DND-41 (cell line): Measurements from ENCODE around the gene SLC1A4.

Experiments used
- ATAC-seq: fragments of 200-7000 bp; cut with Tn5 transposase; 3 replicates; pipeline ENCODE4 v1.9.1; 2021; ENCODE audit warnings: low read depth; ENCODE audit not compliant: insufficient read depth
- DNase-seq: peaks from one replicate; pipeline ENCODE4 v3.0.0-alpha.2; 2020
- H2AFZ ChIP-seq: 2 replicates; pipeline ENCODE4 v1.6.0; 2012; ENCODE audit warnings: low read depth, low read length
- H3K27ac ChIP-seq: 2 replicates; pipeline ENCODE4 v1.5.1; 2012; ENCODE audit warnings: low read length, inconsistent platforms
- H3K27me3 ChIP-seq: fragments of 200-600 bp; sonication (generic); 2 replicates; pipeline ENCODE4 v1.6.0; 2012; ENCODE audit warnings: low read length, mild to moderate bottlenecking, inconsistent platforms; ENCODE audit not compliant: insufficient read depth, poor library complexity
- H3K36me3 ChIP-seq: 2 replicates; pipeline ENCODE4 v1.5.1; 2012; ENCODE audit warnings: low read length, inconsistent platforms; ENCODE audit not compliant: insufficient read depth
- H3K4me1 ChIP-seq: 2 replicates; pipeline ENCODE4 v1.5.1; 2012; ENCODE audit warnings: mild to moderate bottlenecking, low read length; ENCODE audit not compliant: insufficient read depth
- H3K4me2 ChIP-seq: 2 replicates; pipeline ENCODE4 v1.6.0; 2012; ENCODE audit warnings: mild to moderate bottlenecking, moderate library complexity, low read length, inconsistent platforms; ENCODE audit not compliant: insufficient read depth
- H3K4me3 ChIP-seq, 2 experiments: fragments of 200-600 bp in 1 of 2; shearing (Covaris generic) in 1 of 2; 2 replicates each; pipeline ENCODE4 v1.5.1; 2012 to 2016; ENCODE audit warnings: inconsistent platforms in 2 of 2, low read length in 2 of 2, mild to moderate bottlenecking in 2 of 2, low read depth in 1 of 2, moderate library complexity in 1 of 2
- H3K79me2 ChIP-seq: 2 replicates; pipeline ENCODE4 v1.6.0; 2012; ENCODE audit warnings: low read length, inconsistent platforms; ENCODE audit not compliant: insufficient read depth
- H3K9ac ChIP-seq: 2 replicates; pipeline ENCODE4 v1.6.0; 2012; ENCODE audit warnings: low read depth, mild to moderate bottlenecking, inconsistent platforms, low read length, moderate library complexity
- H3K9me3 ChIP-seq: 2 replicates; pipeline ENCODE4 v1.5.1; 2012; ENCODE audit warnings: low read length, moderate library complexity, mild to moderate bottlenecking, inconsistent platforms; ENCODE audit not compliant: insufficient read depth, severe bottlenecking
- H4K20me1 ChIP-seq: 2 replicates; pipeline ENCODE4 v1.6.0; 2012; ENCODE audit warnings: low read length; ENCODE audit not compliant: insufficient read depth
- EZH2 ChIP-seq: IDR thresholded peaks from 3 replicates; pipeline ENCODE4 v1.6.1; 2012; ENCODE audit warnings: borderline replicate concordance, low read depth, mild to moderate bottlenecking, moderate library complexity, low read length, inconsistent platforms; ENCODE audit not compliant: severe bottlenecking
- TF ChIP-seq, protein P1 (sequence below): IDR thresholded peaks from 2 replicates; pipeline ENCODE4 v1.5.1; 2012; ENCODE audit warnings: borderline replicate concordance, low read length, moderate library complexity, mild to moderate bottlenecking; ENCODE audit not compliant: poor library complexity, severe bottlenecking; ENCODE audit errors: extremely low read depth

SLC1A4 gene

DNA sequence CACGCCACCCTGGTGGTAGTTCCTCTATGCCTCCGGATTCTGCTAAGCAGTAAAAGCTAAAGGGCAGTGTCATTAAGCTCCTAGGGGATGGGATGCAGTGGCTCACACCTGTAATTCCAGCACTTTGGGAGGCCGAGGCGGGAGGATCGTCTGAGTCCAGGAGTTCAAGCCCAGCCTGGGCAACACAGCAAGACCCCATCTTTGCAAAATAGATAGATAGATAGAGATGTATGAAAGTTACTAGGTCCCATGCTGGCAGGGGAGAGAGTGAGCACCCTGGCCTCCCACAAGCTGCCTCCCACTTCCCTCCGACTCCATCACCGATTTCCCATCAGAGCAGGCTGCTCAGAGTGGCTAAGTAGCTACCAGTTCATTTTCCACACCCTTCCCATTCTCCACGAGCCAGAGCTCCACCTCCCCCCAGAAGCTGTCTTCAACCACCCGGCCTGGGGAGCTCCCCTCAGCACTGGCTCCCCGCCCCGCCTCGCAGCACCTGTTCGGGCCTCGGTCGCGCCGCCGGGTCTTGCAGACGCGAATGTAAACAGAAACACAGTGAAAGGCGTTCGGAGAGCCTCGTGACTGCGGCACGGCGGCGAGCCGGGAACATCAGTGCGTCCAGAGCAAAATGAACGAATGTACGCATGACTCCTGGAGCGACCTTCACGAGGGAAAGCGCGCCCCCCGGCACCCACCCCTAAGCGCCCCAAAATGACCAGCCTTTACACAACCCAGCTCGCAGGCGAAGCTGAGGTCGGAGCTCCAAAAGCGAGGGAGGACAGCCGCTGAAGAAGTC lies 66.4 kb downstream of the SLC1A4 start:
- Histone ChIP-seq H3K9ac (peak overlapping the region; percentile 75), H3K27me3 (no peaks in the 10 kb centered on the region), H4K20me1 (peaks cover 13% of the 10 kb centered on the region; the same call in 1 of the 2 replicates), H3K4me1 (peaks cover 49% of the 10 kb centered on the region), H3K4me3 (peak overlapping the region; percentile 55 to 83), H3K9me3 (no peaks in the 10 kb centered on the region), H3K27ac (peak overlapping the region; percentile 71), H3K79me2 (peaks cover 36% of the 10 kb centered on the region), H3K36me3 (no peaks in the 10 kb centered on the region), H2AFZ (peak overlapping the region; percentile 94), H3K4me2 (peak overlapping the region; percentile 92)
- DNase-seq, result peak; percentile 77
- TF ChIP-seq EZH2, result no peak
- TF ChIP-seq, protein P1, sequence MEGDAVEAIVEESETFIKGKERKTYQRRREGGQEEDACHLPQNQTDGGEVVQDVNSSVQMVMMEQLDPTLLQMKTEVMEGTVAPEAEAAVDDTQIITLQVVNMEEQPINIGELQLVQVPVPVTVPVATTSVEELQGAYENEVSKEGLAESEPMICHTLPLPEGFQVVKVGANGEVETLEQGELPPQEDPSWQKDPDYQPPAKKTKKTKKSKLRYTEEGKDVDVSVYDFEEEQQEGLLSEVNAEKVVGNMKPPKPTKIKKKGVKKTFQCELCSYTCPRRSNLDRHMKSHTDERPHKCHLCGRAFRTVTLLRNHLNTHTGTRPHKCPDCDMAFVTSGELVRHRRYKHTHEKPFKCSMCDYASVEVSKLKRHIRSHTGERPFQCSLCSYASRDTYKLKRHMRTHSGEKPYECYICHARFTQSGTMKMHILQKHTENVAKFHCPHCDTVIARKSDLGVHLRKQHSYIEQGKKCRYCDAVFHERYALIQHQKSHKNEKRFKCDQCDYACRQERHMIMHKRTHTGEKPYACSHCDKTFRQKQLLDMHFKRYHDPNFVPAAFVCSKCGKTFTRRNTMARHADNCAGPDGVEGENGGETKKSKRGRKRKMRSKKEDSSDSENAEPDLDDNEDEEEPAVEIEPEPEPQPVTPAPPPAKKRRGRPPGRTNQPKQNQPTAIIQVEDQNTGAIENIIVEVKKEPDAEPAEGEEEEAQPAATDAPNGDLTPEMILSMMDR, result no peak
- peak; percentile 57 for ATAC-seq

DNA sequence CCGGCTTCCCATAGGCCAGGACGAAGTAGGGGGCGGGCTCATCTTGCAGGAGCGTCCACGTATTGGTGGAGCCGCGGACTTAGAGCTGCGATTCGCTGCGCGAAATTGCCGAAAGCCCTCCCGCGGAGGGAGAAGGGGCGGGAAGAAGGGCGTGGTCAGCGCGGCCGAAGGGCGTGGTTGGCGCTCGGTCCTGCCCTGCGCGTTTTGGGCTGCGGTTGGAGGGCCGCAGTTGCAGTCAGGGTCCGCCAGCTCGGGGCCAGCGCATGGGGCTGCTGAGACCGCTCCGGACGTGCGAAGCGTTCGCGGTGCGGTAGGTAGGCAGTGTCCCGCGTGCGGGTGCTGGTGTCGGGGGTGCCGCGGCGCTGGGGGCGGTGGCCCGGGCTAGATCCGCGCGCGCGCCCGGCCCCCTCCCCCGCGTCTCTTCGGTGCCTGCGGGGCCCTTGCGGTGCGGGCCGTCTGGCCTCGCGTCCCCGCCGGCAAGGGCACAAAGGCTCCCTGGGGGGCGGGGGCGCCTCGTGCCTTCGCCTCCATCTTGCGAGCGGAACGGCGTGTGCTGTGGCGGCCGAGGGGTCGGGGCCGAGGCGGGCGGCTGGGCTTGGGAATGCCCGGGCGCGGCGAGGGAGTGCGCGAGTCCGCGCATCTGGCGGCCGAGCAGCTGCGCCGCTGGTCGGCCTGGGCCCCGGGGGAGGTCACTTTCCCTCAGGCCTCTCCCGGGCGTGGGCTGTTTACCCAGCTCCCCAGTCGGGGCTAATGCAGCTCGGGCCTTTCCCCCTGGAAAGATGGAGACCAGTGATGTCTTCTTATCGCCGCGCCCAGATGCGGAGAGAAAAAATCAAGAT lies 67.2 kb downstream of the SLC1A4 start, which contains the start of gene CEP68:
Gene CEP68 (plus strand): TSS at position 202 of the 839 bp plus-strand sequence. CDS start 13,029 bp downstream, outside the sequence.
- peaks cover 43% of the 10 kb centered on the region for H3K79me2 ChIP-seq
- H3K27ac ChIP-seq, result peak within 1 kb of the TSS; percentile 71
- H3K9ac ChIP-seq, result peak within 1 kb of the TSS; percentile 75
- H3K9me3 ChIP-seq, result no peaks in the 10 kb centered on the region
- H3K4me2 ChIP-seq, result peak within 1 kb of the TSS; percentile 92
- ATAC-seq (peak; percentile 91), DNase-seq (peak; percentile 98)
- no peaks in the 10 kb centered on the region for H3K27me3 ChIP-seq
- H3K4me1 ChIP-seq, result peaks cover 49% of the 10 kb centered on the region
- peaks cover 13% of the 10 kb centered on the region; the same call in 1 of the 2 replicates for H4K20me1 ChIP-seq
- H3K36me3 ChIP-seq, result no peaks in the 10 kb centered on the region
- TF ChIP-seq EZH2, result no peak
- TF ChIP-seq, protein P1, result no peak
- peak within 1 kb of the TSS; percentile 94 for H2AFZ ChIP-seq
- peak within 1 kb of the TSS; percentile 55 to 83 for H3K4me3 ChIP-seq

DNA sequence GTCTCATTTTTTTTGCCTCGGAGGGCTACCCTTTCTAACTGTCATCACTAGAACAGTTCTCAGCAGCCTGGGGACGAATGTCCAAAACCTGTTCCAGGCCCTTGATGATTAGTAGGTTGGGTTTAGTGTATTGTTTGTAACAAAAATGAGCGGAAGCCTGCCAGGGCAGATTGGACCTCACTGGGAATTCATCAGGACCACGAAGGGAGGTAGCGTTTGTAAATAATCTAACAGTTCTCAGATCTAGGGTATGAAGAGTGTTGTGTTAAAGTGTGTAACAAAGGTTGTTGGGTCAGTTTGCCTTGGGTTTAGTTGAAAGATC lies 67.8 kb downstream of the SLC1A4 start:
- peak overlapping the region; percentile 55 to 83 for H3K4me3 ChIP-seq
- DNase-seq (no peak), ATAC-seq (no peak)
- H2AFZ ChIP-seq, result peak overlapping the region; percentile 87
- H3K27ac ChIP-seq, result peak overlapping the region; percentile 67
- H3K9ac ChIP-seq, result peak overlapping the region; percentile 75
- H3K27me3 ChIP-seq, result no peaks in the 10 kb centered on the region
- H4K20me1 ChIP-seq, result peaks cover 13% of the 10 kb centered on the region; the same call in 1 of the 2 replicates
- H3K9me3 ChIP-seq, result no peaks in the 10 kb centered on the region
- H3K4me2 ChIP-seq, result peak overlapping the region; percentile 92
- peaks cover 49% of the 10 kb centered on the region for H3K79me2 ChIP-seq
- TF ChIP-seq, protein P1, result no peak
- no peak for TF ChIP-seq EZH2
- peaks cover 49% of the 10 kb centered on the region for H3K4me1 ChIP-seq
- H3K36me3 ChIP-seq, result no peaks in the 10 kb centered on the region
